ENCODE data around the gene CACNA2D2.

GRCh38 chr3:50350213-50350526 is 153.3 kb downstream of the CACNA2D2 start:
- no peak for TF ChIP-seq POLR2AphosphoS5 (IDR thresholded peaks at IDR 0.05)
- no peak for TF ChIP-seq CTCF (IDR thresholded peaks at IDR 0.05)
- TF ChIP-seq POLR2A (IDR thresholded peaks at IDR 0.05) = no peak

Measured in prostate gland (tissue), 2 donors.